ENCODE results near the gene HLCS. TPM values are rescaled to one million over a fixed set of nuclear protein-coding genes. Genes with fewer than 3 reads are reported as not detected.

The HLCS gene
- total and polyA plus RNA-seq, 10 of the 15 experiments (the other 5 are each of a cell fraction or from before 2014, with no cell fraction given), result 1.5 to 12.7 (median 9.6) TPM

DNA sequence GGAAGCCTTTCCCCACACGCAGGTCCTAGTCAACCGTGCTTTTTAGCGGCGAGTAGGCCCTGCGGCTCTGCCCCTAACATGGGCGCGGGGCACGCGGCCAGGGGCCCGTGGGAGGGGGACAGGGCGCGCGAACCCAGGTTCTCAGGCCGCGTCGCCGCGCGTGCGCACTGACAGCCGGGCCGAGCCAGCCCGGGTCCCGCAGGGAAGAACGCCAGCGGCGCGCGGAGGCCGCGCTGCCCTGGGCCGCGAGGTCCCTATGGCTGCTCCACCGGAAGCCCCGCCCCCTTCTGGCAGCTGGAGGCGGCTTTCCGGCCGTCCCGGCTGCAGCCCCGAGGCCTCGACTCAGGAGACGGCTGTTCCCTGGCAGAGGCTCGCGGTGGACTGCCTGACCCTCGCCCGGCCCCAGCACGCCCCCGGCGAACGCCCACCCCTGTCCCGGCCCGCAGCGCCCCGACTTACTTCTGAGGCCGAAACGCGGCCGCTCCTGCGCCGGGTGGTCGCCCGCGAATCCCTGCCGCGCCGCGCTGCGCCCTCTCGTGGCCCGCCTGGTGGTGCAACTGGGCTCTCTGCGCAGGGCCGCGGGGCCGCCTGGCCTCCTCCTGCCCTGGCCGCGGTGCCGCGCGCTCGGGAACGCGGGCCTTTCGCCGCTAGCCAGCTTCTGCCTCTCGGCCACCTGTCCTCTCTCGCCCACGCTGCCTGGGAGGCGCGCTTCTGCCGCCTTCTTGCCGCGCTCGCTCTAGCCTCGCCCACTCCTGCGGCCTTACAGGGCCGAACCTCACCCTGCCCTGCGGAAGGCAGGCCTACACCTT lies 23.4 kb upstream of the HLCS start (continued):
- TF ChIP-seq, protein P1, sequence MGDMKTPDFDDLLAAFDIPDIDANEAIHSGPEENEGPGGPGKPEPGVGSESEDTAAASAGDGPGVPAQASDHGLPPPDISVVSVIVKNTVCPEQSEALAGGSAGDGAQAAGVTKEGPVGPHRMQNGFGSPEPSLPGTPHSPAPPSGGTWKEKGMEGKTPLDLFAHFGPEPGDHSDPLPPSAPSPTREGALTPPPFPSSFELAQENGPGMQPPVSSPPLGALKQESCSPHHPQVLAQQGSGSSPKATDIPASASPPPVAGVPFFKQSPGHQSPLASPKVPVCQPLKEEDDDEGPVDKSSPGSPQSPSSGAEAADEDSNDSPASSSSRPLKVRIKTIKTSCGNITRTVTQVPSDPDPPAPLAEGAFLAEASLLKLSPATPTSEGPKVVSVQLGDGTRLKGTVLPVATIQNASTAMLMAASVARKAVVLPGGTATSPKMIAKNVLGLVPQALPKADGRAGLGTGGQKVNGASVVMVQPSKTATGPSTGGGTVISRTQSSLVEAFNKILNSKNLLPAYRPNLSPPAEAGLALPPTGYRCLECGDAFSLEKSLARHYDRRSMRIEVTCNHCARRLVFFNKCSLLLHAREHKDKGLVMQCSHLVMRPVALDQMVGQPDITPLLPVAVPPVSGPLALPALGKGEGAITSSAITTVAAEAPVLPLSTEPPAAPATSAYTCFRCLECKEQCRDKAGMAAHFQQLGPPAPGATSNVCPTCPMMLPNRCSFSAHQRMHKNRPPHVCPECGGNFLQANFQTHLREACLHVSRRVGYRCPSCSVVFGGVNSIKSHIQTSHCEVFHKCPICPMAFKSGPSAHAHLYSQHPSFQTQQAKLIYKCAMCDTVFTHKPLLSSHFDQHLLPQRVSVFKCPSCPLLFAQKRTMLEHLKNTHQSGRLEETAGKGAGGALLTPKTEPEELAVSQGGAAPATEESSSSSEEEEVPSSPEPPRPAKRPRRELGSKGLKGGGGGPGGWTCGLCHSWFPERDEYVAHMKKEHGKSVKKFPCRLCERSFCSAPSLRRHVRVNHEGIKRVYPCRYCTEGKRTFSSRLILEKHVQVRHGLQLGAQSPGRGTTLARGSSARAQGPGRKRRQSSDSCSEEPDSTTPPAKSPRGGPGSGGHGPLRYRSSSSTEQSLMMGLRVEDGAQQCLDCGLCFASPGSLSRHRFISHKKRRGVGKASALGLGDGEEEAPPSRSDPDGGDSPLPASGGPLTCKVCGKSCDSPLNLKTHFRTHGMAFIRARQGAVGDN (IDR thresholded peaks at IDR 0.05), result peak; percentile 98
- TF ChIP-seq BACH1 (IDR thresholded peaks at IDR 0.05; ENCODE audit: borderline replicate concordance), result 0 out of 2 replicates have a peak, but pooled peaks have one; percentile 46
- TF ChIP-seq, protein P2, sequence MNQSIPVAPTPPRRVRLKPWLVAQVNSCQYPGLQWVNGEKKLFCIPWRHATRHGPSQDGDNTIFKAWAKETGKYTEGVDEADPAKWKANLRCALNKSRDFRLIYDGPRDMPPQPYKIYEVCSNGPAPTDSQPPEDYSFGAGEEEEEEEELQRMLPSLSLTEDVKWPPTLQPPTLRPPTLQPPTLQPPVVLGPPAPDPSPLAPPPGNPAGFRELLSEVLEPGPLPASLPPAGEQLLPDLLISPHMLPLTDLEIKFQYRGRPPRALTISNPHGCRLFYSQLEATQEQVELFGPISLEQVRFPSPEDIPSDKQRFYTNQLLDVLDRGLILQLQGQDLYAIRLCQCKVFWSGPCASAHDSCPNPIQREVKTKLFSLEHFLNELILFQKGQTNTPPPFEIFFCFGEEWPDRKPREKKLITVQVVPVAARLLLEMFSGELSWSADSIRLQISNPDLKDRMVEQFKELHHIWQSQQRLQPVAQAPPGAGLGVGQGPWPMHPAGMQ (IDR thresholded peaks at IDR 0.05; ENCODE audit: borderline replicate concordance), result no peak
- TF ChIP-seq ZNF24 (IDR thresholded peaks at IDR 0.05), result no peak; the same call in 1 of the 2 replicates
- no peak for TF ChIP-seq ZBED1 (IDR thresholded peaks at IDR 0.05; ENCODE audit: borderline replicate concordance)
- no peak for TF ChIP-seq ETV6 (conservative IDR thresholded peaks at IDR 0.05 in 1 of 2, IDR thresholded peaks at IDR 0.05 in 1 of 2; ENCODE audit: borderline replicate concordance in 1 of 2, low read depth in 1 of 2)
- TF ChIP-seq NR2F1 (conservative IDR thresholded peaks at IDR 0.05), result peak; percentile 58
- no peak for TF ChIP-seq POU2F2 (IDR thresholded peaks at IDR 0.05; ENCODE audit: borderline replicate concordance, low read depth, low read length)
- TF ChIP-seq, protein P3, sequence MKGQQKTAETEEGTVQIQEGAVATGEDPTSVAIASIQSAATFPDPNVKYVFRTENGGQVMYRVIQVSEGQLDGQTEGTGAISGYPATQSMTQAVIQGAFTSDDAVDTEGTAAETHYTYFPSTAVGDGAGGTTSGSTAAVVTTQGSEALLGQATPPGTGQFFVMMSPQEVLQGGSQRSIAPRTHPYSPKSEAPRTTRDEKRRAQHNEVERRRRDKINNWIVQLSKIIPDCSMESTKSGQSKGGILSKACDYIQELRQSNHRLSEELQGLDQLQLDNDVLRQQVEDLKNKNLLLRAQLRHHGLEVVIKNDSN (IDR thresholded peaks at IDR 0.05; ENCODE audit: borderline replicate concordance, extremely low read length, insufficient read depth, low read depth, low read length), result no peak
- TF ChIP-seq GABPA (IDR thresholded peaks at IDR 0.05; ENCODE audit: low read depth), result peak; percentile 77
- peak; percentile 43; the same call in 1 of the 2 replicates for TF ChIP-seq SMC3 (IDR thresholded peaks at IDR 0.05; ENCODE audit: borderline replicate concordance, low read length)
- no peak for TF ChIP-seq EZH2 (IDR thresholded peaks at IDR 0.05; ENCODE audit: borderline replicate concordance, control insufficient read depth, low read depth, low read length)
- TF ChIP-seq CHD1 (IDR thresholded peaks at IDR 0.05; ENCODE audit: low read depth, low read length), result no peak
- TF ChIP-seq NR2C1 (IDR thresholded peaks at IDR 0.05), result no peak
- TF ChIP-seq, protein P4, sequence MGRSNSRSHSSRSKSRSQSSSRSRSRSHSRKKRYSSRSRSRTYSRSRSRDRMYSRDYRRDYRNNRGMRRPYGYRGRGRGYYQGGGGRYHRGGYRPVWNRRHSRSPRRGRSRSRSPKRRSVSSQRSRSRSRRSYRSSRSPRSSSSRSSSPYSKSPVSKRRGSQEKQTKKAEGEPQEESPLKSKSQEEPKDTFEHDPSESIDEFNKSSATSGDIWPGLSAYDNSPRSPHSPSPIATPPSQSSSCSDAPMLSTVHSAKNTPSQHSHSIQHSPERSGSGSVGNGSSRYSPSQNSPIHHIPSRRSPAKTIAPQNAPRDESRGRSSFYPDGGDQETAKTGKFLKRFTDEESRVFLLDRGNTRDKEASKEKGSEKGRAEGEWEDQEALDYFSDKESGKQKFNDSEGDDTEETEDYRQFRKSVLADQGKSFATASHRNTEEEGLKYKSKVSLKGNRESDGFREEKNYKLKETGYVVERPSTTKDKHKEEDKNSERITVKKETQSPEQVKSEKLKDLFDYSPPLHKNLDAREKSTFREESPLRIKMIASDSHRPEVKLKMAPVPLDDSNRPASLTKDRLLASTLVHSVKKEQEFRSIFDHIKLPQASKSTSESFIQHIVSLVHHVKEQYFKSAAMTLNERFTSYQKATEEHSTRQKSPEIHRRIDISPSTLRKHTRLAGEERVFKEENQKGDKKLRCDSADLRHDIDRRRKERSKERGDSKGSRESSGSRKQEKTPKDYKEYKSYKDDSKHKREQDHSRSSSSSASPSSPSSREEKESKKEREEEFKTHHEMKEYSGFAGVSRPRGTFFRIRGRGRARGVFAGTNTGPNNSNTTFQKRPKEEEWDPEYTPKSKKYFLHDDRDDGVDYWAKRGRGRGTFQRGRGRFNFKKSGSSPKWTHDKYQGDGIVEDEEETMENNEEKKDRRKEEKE (IDR thresholded peaks at IDR 0.05), result no peak

Data from GM12878 (cell line).